Measurements from ENCODE around the gene MANEA. TPM values are rescaled to one million over a fixed set of nuclear protein-coding genes. Genes with fewer than 3 reads are reported as not detected.

MANEA gene
- total RNA-seq, 1 experiment from 2014 or later, result 8.3 TPM

DNA sequence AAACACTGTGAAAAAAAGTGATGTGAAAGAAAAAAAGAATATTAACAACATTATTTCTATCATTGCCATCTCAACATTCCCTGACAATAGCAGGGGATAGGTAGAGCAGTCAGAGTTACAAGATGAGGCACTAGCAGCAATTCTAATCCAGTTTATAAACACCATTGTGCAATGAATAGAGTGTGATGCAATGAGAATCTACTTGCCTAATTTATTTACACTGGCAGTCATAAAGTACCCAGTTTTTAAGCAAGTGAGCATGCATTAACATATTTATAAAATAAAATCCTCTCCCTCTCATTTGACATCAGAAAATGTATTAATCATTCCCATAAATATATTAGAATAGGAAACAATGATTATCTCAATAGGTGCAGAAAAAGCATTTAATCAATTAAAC, 2.5 kb upstream of the MANEA start:
- no peaks in the 10 kb centered on the region for H4K20me1 ChIP-seq (ENCODE audit: control insufficient read depth, insufficient read depth, insufficient read length)
- no peak overlapping the region for H2BK20ac ChIP-seq (ENCODE audit: low read depth, low read length, poor library complexity, severe bottlenecking)
- Mint-ChIP-seq H3K4me3 (no peak overlapping the region), H3K36me3 (ENCODE audit: insufficient read depth in 1 of 3, low read depth in 3 of 3) (0 out of 7 replicates have a peak, but pooled peaks cover 0 to 2% (median 0%) of the 10 kb centered on the region in 3 experiments), H3K4me1 (peaks cover 38 to 41% of the 10 kb centered on the region in 2 experiments), H3K9me3 (no peaks in the 10 kb centered on the region; a peak in 1 of 5 replicates), H3K27ac (no peak overlapping the region), H3K27me3 (ENCODE audit: low read depth) (no peaks in the 10 kb centered on the region)
- H2BK15ac ChIP-seq (ENCODE audit: low read depth, low read length), result no peak overlapping the region
- DNase-seq, result no peak
- H2AK5ac ChIP-seq (ENCODE audit: insufficient read length, low read length), result no peak overlapping the region
- no peak overlapping the region for H3K56ac ChIP-seq (ENCODE audit: insufficient read length, low read depth, low read length)
- no peaks in the 10 kb centered on the region for H3K79me2 ChIP-seq (ENCODE audit: insufficient read depth, low read length)
- H3K79me1 ChIP-seq (ENCODE audit: insufficient read depth, low read depth, low read length, poor library complexity, severe bottlenecking), result no peaks in the 10 kb centered on the region
- no peak overlapping the region for H3K14ac ChIP-seq (ENCODE audit: insufficient read depth, low read length)
- TF ChIP-seq, protein P1, sequence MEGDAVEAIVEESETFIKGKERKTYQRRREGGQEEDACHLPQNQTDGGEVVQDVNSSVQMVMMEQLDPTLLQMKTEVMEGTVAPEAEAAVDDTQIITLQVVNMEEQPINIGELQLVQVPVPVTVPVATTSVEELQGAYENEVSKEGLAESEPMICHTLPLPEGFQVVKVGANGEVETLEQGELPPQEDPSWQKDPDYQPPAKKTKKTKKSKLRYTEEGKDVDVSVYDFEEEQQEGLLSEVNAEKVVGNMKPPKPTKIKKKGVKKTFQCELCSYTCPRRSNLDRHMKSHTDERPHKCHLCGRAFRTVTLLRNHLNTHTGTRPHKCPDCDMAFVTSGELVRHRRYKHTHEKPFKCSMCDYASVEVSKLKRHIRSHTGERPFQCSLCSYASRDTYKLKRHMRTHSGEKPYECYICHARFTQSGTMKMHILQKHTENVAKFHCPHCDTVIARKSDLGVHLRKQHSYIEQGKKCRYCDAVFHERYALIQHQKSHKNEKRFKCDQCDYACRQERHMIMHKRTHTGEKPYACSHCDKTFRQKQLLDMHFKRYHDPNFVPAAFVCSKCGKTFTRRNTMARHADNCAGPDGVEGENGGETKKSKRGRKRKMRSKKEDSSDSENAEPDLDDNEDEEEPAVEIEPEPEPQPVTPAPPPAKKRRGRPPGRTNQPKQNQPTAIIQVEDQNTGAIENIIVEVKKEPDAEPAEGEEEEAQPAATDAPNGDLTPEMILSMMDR (conservative IDR thresholded peaks at IDR 0.05), result no peak
- H3T11ph ChIP-seq (ENCODE audit: low read length), result no peak overlapping the region
- H2BK5ac ChIP-seq (ENCODE audit: insufficient read length, low read length), result no peak overlapping the region
- no peak overlapping the region for H3K27ac ChIP-seq (ENCODE audit: insufficient read length, low read depth, low read length)
- H3K23ac ChIP-seq (ENCODE audit: insufficient read length, low read depth, low read length), result no peak overlapping the region
- H2AFZ ChIP-seq (ENCODE audit: low read length), result no peak overlapping the region
- no peaks in the 10 kb centered on the region for H3K9me3 ChIP-seq (ENCODE audit: control insufficient read depth, low read depth, low read length)
- no peak overlapping the region for H4K91ac ChIP-seq (ENCODE audit: insufficient read length, low read depth, low read length)
- H3K4ac ChIP-seq (ENCODE audit: low read depth, low read length), result no peak overlapping the region
- H2BK120ac ChIP-seq (ENCODE audit: low read depth, low read length, poor library complexity, severe bottlenecking), result no peak overlapping the region
- H3K27me3 ChIP-seq (ENCODE audit: insufficient read depth, low read length), result no peaks in the 10 kb centered on the region
- no peak overlapping the region for H2BK12ac ChIP-seq (ENCODE audit: insufficient read length, low read depth, low read length)
- no peak overlapping the region for H3K4me2 ChIP-seq (ENCODE audit: insufficient read depth, insufficient read length, low read length)
- H4K8ac ChIP-seq (replicated peaks; ENCODE audit: insufficient read length, low read depth, low read length), result no peak overlapping the region
- H3K18ac ChIP-seq (ENCODE audit: insufficient read length, low read depth, low read length), result no peak overlapping the region
- no peak overlapping the region for H4K5ac ChIP-seq (ENCODE audit: insufficient read length, low read depth, low read length)
- H3K9ac ChIP-seq (ENCODE audit: extremely low read depth, insufficient read length, low read length), result no peak overlapping the region
- peaks cover 7% of the 10 kb centered on the region for H3K23me2 ChIP-seq (ENCODE audit: insufficient read length, low read depth, low read length, poor library complexity, severe bottlenecking)
- peaks cover 4% of the 10 kb centered on the region; the same call in 1 of the 2 replicates for H3K4me1 ChIP-seq (ENCODE audit: insufficient read depth, low read length)
